K562 treated with DMSO at 1 percent for 12 hours (cell line): ENCODE data around the gene IFI44. TPM values are rescaled to one million over a fixed set of nuclear protein-coding genes. Genes with fewer than 3 reads are reported as not detected.

Experiments used
- total RNA-seq: library from RNA; unstranded; fragments of 300-600 nt; gene quantifications from 2 replicates; pipeline ENCODE4 v1.2.3, GENCODE V29; 2022; ENCODE audit not compliant: insufficient read depth

The IFI44 gene
- not detected in 2 replicates for total RNA-seq

GRCh38 chr1:78649628-78650027 lies at the start of gene IFI44:
Gene IFI44 (plus strand): TSS chr1:78649831. CDS start chr1:78650196, 365 bp downstream.

GRCh38 chr1:78619803-78620579 lies 29.6 kb upstream of the IFI44 start, which contains the start of gene IFI44L:
Gene IFI44L (plus strand): TSS chr1:78620448. CDS start chr1:78627916, 7,468 bp downstream.

Other genes with a start within 250 kb of the IFI44 start
- not detected in 2 replicates for gene PTGFR, start 158.9 kb upstream of the IFI44 start, total RNA-seq
- not detected in 2 replicates for gene IFI44L, start 29.4 kb upstream of the IFI44 start, total RNA-seq